ENCODE measurements around the gene MIEN1. TPM values are rescaled to one million over a fixed set of nuclear protein-coding genes. Genes with fewer than 3 reads are reported as not detected.
"Not testable (repeated sequence)": the region's sequence is repeated elsewhere in the genome, so short reads cannot be mapped to it uniquely, and the experiment has no call there.

The MIEN1 gene
- total RNA-seq, 1 experiment from 2014 or later: 35.8 TPM

- peak; percentile 58 for DNase-seq (ENCODE audit: low read depth)
Observed at GRCh38 chr17:39739885-39740356, 9.6 kb upstream of the MIEN1 start.

DNA sequence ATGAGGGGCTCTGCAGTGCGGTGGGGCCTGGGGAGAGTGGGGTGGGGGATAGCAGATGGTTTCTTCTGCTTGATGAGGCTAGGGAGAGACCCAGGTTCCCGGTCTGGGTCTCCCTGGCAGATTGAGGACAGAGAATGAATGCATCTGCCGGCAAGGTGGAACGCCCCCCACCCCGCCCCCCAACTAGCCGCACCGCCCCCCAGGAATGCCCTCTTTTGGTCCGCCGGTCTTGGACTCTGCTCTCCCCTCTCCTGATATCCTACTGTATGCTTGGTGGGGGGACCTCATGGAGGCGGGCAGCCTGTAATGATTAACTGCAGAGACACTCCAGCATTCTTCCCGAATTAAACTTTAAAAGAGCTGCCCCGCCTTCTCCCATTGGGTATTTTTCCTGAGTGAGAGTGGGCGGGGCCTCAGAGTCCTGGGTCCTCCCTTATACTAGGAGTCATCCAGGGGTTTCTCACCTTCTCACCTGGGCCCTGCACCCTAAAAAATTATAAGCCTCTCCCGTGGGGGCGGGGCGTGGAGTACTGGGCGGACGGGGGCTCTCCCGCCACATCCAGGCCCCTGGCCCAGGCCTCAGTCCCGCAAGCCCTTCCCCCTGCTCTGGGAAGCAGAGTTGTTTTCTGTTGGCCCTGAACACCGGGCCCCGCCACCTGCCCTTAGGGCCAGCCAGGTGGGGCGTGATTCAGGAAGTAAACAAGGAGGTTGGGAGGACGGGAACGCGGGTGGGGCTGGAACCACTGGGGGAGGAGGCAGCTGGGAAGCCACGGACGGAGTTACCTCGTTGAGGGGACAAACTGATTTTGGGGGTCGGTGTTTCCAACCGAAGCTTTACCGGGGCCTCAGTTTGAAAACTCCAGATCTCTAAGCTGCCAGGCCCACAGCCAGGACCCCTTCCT, 8.9 kb upstream of the MIEN1 start:
- DNase-seq (ENCODE audit: low read depth): peak; percentile 35

DNA sequence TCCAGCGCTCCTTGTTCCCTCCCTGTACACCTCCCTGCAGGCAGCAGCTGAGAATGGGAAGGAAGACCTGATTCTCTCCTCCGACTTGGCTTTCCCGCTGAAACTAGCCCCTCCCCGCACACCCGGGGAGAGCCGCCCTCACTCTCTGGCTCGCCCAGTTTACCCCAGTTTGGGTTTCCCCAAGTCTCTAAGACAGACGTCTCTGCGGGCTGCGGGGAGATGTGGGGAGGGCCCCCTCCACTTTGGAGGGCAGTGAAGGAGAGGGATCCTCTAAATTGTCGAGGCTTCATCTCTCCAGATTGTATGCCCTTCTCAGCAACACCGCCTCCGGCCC, 8.2 kb upstream of the MIEN1 start:
- DNase-seq (ENCODE audit: low read depth): peak; percentile 28

DNA sequence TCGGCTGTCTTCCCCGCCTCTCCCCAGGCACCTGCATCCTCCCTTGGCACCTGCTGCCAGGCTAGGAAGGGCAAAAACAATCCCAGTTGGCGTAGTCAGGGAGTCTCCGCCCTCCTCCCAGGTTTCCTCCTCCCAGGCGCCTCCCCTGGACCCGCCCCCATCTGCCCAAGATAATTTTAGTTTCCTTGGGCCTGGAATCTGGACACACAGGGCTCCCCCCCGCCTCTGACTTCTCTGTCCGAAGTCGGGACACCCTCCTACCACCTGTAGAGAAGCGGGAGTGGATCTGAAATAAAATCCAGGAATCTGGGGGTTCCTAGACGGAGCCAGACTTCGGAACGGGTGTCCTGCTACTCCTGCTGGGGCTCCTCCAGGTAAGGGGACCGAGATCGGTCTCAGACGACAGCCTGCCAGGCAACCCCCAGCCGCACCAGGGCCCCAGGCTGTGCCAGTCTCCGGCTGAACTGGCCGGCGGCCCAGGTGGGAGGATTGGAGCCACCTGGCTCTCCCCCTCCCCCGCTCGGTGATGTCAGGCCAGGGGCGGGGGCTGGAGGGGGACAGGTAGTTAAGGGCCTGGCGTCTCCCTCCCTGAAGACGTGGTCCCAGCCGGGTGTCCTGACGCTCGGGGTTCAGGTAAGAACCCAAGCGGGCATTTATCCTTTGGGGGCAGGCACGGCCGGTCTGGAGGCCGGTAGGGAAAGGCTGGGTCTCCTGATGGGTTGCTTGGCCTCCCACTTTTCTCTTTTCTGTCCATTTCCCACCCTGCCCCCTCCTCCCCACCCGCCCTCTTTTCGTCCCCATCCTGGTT, 7.6 kb upstream of the MIEN1 start, which contains the start of gene GRB7:
Gene GRB7, plus strand, starts transcription at position 179 of the 808 bp plus-strand sequence. CDS start 4,364 bp downstream, outside the sequence.
- DNase-seq (ENCODE audit: low read depth): no peak

- DNase-seq (ENCODE audit: low read depth): no peak
Observed at GRCh38 chr17:39737206-39737759, 7.0 kb upstream of the MIEN1 start.

DNA sequence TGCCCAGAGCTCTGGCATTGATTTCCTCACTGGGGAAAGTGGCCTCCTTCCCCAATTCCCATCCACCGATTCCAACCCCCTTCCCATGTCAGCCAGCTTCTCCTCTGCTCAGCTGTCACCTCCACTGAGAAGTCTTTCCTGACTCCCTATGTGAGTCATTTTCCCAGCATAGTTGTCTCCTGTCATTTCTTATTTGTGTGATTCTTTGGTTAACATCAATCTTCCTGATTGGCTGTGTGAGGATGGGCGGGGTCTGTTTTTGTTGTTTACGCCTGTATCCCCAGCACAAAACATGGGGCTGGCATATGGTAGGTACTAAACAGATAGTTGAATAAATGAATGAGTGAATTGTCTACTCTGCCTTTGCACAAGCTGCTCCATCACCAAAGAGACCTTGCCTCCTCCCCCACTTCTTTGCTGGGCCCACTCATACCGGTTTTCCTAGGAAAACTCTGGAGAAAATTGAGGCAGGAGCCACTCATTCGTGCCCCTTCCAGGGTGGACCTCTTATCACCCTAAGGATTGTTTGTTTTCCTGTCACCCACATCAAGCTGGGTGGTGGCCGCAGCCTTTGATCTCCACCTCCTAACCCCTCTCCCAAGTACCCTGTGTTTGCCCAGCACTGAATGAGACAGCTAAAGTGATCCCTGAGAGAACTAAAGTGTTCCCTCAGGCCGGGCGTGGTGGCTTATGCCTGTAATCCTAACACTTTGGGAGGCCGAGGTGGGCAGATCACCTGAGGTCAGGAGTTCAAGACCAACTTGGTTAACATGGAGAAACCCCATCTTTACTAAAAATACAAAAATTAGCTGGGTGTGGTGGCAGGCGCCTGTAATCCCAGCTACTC, 6.2 kb upstream of the MIEN1 start:
- DNase-seq (ENCODE audit: low read depth): no peak

GRCh38 chr17:39735882-39736281, 5.5 kb upstream of the MIEN1 start:
- no peak for DNase-seq (ENCODE audit: low read depth)

GRCh38 chr17:39732586-39732985, 2.3 kb upstream of the MIEN1 start:
- no peak for DNase-seq (ENCODE audit: low read depth)

GRCh38 chr17:39729280-39729851, 966 bp downstream of the MIEN1 start:
- no peak for DNase-seq (ENCODE audit: low read depth)

- no peak for DNase-seq (ENCODE audit: low read depth)
Observed at GRCh38 chr17:39727556-39727955, 2.8 kb downstream of the MIEN1 start.

- DNase-seq (ENCODE audit: low read depth): no peak
Observed at GRCh38 chr17:39726617-39727016, 3.7 kb downstream of the MIEN1 start.

GRCh38 chr17:39725923-39726322, 4.4 kb downstream of the MIEN1 start:
- not testable (repeated sequence) for DNase-seq (ENCODE audit: low read depth)

DNA sequence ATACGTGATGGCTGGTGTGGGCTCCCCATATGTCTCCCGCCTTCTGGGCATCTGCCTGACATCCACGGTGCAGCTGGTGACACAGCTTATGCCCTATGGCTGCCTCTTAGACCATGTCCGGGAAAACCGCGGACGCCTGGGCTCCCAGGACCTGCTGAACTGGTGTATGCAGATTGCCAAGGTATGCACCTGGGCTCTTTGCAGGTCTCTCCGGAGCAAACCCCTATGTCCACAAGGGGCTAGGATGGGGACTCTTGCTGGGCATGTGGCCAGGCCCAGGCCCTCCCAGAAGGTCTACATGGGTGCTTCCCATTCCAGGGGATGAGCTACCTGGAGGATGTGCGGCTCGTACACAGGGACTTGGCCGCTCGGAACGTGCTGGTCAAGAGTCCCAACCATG, 5.6 kb downstream of the MIEN1 start:
- DNase-seq (ENCODE audit: low read depth): no peak

DNA sequence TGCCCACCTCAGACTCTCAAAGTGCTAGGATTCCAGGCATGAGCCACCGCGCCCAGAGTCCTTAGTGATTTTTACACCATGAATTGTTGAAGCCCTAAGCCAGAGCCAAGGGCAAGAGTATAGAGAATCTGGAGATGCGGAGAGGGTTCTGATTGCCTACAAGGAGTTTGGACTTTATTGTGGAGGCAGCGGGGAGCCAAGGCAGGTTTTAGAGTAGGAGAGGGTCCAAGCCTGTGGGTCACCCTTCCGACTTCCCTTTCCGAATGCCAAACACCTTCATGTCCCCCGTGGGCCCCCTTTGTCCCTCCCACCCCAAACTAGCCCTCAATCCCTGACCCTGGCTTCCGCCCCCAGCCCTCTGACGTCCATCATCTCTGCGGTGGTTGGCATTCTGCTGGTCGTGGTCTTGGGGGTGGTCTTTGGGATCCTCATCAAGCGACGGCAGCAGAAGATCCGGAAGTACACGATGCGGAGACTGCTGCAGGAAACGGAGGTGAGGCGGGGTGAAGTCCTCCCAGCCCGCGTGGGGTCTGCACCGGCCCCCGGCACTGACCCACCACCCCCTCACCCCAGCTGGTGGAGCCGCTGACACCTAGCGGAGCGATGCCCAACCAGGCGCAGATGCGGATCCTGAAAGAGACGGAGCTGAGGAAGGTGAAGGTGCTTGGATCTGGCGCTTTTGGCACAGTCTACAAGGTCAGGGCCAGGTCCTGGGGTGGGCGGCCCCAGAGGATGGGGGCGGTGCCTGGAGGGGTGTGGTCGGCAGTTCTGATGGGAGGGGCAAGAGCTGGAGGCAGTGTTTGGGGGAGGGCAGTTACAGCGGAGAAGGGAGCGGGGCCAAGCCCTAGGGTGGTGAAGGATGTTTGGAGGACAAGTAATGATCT, 7.1 kb downstream of the MIEN1 start:
- no peak for DNase-seq (ENCODE audit: low read depth)

DNA sequence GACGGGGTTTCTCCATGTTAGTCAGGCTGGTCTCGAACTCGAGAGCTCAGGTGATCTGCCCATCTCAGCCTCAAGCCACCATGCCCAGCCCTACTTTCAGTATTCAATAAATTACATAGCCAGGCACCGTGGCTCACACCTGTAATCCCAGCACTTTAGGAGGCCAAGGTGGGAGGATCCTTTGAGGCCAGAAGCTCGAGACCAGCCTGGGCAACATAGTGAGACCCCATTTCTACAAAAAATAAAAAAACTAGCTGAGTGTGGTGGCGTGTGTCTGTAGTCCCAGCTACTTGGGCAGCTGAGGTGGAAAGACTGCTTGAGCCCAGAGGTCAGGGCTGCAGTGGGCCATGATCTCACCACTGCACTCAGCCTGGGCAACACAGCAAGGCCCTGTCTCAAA, 8.2 kb downstream of the MIEN1 start:
- DNase-seq (ENCODE audit: low read depth): no peak

- no peak for DNase-seq (ENCODE audit: low read depth)
Observed at GRCh38 chr17:39719563-39720355, 10.6 kb downstream of the MIEN1 start.

- DNase-seq (ENCODE audit: low read depth): no peak
Observed at GRCh38 chr17:39717660-39718059, 12.7 kb downstream of the MIEN1 start.

DNA sequence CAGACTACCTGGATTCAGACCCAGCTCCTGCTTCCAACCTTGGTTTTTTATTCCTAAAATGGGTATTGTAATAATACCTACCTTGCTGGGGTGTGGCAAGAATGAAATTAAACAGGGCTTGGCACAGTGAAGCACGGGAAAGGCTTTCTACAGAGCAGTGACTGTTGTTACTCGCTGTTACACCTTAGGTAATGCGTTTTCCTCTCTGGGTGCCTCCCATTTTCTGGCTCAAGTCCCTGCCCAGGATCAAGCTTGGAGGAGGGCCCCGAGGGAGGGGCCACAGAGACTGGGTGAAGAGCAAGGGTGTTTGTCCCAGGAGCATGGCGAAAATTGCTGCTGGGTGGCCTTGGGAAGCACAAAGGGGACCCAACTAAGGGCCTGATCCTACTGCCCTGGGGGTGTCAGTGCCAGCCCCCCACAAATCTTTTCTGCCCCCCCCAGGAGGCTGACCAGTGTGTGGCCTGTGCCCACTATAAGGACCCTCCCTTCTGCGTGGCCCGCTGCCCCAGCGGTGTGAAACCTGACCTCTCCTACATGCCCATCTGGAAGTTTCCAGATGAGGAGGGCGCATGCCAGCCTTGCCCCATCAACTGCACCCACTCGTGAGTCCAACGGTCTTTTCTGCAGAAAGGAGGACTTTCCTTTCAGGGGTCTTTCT, 13.3 kb downstream of the MIEN1 start:
- DNase-seq (ENCODE audit: low read depth): no peak
